Colon (tissue), 2 donors: Measurements from ENCODE around the gene MPP4.

Experiments
- FAIRE-seq: peaks from 2 replicates; lab custom pipeline; 2012; peaks lifted over from hg19 to GRCh38; lab: Jason Lieb, UNC
- donor health status: control.
- donor health status: control.

Gene MPP4

DNA sequence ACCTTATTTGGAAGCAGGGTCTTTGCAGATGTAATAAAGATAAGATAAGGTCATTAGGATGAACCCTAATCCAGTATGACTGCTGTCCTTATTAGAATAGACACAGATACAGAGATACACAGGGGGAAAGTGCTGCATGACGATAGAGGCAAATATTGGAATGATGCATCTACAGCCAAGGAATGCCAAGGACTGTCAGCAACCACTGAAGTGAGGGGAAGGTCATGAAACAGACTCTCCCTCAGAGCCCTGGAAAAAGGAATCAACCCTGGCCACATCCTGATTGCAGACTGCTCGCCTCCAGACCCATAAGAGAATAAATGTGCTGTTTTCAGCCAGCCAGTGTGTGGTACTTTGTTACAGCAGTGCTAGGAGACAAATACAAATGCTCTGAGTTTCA lies 69.9 kb downstream of the MPP4 start:
- FAIRE-seq = no peak

DNA sequence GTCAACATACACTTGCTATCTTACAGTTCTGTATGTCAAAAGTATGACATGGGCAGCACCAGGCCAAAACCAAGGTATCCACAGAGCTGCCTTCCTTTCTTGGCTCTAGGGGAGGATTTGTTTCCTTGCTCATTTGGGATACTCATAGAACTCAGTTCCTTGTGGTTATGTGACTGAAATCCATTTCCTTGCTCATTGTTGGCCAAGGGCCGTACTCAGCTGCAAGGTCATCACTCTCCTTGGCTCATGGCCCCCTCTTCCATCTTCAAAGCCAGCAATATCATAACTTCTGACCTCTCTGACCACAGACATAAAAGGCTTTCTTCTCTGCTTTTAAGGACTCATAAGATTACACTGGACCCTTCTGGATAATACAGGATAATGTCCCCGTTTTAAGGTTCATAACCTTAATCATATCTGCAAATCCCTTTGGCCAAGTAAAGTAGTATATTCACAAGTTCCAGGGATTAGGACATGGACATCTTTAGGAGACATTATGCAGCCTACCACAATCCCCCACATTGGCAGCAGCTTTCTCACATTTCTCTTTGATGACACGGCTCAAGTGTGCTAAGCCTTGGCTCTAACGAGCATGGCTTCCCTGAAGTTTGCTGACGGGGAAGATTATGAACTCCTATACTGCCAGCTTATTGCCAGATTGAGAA lies 76.0 kb downstream of the MPP4 start:
- no peak for FAIRE-seq

DNA sequence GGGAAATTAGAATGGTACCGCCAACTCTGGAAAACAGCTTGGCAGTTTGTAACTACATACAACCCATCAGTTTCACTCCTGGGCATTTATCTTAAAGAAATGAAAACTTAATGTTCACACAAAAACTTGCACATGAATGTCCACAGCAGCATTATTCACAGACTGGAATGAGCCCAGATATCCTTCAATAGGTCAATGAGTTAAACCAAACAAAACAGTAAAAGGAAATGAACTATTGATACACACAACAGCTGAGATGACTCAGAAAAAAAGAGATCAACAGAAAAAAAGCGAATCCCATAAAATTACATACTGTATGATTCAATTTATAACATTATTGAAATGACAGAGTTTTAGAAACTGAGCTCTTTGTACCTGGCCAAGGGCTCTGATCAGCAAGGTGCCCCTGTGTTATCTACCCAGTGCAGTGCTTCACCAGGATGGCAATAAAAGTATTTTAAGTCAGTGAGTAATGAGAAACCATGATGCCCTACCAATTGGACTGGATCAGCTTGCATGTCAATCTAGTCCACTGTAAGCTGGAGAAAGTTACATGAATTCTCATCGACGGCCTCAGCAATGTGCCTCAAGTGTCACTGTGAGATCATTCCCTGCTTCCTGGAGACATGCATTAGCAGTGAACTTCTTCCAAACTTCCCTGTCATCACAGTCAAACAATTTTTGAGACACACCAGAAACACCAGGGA lies 77.0 kb downstream of the MPP4 start:
- FAIRE-seq = no peak

DNA sequence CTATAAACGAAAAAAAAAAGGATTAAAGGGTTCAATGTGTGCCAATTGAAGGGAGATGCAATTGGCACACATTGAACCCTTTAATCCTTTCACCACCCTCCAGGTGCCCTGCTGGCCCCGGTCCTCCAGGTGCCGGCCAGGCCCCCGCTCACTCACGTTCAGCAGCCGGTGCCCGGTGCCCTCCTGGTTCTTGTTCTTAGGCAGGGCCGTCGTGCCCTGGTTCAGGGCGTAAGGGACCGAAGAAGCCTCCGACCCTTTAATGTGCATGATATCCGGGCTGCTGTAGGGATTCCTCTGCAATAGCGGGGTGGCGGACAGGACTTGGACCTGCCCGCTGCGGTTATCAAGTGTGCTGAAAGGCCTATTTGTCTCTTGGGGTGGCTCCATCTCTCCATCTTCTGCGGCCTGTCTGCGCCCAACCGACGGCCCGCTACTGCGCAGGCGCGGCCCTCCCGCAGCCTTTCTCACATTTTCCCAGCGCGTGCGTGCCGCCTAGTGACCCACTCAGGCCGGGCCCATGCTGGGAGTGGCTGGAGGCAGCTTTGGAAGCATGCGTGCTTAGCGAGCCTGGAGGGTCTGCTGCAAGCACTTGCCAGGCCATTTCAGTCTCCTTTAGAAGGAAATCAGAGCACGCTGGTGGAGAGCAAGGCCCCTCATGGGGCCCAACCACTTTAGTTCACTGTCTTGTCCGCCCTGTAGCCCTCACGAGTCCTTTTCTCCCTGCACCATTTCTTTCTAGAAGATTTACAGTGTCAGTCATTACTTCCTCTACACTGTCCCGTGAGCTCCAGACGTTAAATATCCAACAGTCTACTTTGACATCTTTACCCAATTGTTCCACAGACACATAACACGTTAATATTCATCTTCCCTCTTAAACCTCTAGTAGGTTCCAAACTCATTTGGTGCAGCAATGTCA lies 79.4 kb downstream of the MPP4 start:
- FAIRE-seq = no peak

DNA sequence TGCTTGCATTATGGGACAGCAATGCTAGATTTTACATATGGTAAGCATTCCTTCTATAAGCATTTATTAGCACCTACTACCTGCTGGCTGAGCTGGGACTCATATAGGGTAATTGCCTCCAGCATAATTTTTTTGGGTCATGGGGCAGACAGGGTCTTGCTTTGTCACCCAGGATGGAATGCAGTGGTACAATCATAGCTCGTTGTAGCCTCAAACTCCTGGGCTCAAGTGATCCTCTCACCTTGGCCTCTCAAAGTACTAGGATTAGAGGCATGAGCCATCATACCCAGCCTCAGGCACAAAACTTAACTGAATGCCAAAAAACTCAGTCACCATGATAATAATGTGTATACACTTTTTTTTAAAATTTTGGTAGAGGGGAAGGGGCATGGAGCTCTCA lies 90.4 kb downstream of the MPP4 start:
- FAIRE-seq = no peak

DNA sequence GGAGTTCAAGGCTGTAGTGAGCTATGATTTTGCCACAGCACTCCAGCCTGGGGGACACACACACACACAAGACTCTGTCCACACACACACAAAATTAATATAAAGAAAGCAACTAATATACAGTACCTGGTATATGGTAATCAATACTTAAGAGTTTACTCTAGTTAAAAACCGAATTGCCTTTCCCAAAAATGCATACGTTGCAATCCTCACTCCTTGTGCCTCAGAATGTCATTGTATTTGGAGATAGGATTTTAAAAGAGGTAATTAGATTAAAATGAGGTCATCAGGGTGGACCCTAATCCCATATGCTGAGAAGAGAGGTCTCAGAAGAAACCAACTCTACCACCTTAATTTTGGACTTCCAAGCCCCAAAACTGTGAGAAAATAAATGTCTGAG lies 90.9 kb downstream of the MPP4 start:
- FAIRE-seq = no peak

DNA sequence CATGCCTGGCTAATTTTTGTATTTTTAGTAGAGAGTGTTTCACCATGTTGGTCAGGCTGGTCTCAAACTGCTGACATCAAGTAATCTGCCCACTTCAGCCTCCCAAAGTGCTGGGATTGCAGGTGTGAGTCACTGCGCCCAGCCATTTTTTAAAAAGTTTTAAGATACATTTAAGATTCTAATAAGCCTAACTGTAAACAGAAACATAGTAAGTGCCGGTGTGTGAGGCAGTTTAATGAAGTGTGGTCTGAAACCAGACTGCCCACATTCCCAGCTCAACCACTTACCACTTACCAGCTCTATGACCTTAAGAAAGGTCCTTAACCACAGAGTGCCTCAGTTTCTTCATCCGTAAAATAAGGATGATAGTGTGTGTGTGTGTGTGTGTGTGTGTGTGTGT lies 97.5 kb downstream of the MPP4 start:
- no peak for FAIRE-seq

DNA sequence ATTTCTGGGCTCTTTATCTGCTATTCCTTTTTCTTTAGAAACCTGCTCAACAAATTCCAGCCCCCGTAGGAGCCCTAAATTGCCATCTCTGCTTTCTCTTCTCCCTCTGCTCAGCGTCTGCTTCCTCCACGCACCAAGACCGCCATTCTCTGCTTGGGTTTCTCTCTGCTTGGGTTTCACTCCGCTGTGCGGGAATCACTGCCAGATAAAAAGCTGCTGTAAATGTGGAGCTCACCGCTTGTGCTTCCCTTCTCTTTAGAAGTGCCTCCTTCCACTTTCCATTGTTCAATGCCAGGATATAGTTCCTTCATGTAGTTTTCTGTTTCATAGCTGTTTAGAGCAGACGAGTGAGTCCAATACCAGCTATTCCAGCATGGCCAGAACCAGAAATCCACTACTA lies 101.0 kb downstream of the MPP4 start:
- FAIRE-seq = no peak
